Retina (tissue), 1 donor: ENCODE measurements around the gene CMIP.
A peak's percentile ranks its signal among the peaks of the same experiment; 100 is the strongest.

Experiments used
- DNase-seq: peaks from one replicate; pipeline ENCODE4 v3.0.0-alpha.2; 2016

CMIP gene

GRCh38 chr16:81645925-81646324 is 201.3 kb downstream of the CMIP start:
- DNase-seq = no peak

DNA sequence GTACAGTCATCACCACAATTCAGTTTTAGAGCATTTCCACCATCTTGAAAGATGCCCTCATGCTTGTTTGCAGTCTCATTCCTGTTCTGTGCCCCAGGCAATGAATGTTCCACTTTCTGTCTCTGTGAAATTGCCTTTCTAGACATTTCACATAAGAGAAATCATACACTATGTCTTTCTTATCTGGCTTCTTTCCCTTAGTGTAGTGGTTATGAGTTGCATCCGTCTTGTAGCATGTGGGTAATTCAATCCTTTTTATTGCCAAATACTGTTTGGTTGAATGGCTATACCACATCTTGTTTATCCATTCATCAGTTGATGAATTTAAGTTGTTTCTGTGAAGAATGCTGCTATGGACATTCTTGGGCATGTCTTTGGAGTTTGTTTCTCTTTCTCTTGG is 202.0 kb downstream of the CMIP start:
- no peak for DNase-seq

DNA sequence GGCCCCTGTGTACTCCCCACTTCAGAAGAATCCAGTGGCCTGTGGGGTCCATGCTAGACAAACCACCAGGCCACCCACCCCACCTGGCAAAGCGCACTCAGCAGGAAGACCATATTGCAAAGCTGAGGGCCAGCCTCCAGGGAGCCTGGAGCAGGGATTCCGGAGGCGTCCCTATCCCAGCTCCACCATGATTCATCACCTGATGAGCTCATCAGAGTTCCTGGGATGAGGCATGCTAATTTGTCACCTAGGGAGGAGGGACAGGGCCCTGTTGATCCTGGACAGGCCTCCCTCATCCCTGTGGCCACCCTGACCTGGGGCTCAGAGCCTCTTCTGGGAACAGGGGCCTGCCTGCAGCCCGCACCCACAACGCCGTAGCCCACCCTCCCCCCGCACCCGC is 202.9 kb downstream of the CMIP start:
- no peak for DNase-seq

DNA sequence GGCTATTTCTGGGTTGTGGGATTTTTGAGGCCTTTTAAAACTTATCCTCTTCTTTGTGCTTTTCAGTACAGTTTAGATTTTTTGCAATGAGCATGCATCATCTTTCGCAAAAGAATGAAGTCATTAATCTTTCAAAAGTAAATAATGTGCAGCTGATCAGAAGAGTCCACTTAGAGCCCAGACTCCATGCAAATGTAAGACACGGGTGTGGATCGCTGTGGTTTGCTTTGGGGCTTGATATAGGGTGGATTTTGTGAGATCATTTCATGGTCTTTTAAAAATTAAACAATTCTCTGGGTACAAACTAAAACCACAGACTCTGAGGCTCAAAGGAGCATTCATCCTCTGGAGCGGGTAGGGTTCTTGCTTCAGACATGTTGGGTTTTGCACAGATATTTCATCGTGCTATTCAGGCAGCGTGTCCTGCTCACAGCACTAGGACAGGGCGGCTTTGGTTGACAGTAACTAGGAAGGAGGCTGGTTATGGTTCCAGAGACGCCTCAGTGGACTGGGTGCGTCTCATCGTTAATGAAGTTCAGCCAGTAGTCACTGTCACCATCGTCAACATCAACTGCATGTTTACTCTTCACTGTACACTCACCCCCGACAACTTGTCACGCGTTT is 205.1 kb downstream of the CMIP start:
- DNase-seq = no peak

DNA sequence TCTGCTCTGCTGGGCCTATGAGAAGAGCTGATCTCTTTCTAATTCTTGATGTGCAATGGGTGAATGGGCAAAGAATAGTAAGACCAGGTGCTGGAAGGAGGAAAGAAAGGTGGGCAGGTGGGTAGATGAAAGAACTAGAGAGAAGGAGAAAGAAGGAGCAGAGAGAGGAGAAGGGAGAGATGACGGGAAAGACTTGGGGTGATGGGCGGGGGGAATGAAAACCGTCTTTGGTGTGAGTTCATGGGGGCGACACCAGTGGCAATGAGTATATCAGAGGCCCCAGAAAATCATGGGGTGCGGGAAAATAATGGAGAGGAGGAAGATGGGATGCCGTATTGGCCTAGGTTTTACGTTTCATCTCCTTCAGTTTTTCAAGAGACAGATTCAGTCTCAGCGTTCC is 205.7 kb downstream of the CMIP start:
- no peak for DNase-seq

DNA sequence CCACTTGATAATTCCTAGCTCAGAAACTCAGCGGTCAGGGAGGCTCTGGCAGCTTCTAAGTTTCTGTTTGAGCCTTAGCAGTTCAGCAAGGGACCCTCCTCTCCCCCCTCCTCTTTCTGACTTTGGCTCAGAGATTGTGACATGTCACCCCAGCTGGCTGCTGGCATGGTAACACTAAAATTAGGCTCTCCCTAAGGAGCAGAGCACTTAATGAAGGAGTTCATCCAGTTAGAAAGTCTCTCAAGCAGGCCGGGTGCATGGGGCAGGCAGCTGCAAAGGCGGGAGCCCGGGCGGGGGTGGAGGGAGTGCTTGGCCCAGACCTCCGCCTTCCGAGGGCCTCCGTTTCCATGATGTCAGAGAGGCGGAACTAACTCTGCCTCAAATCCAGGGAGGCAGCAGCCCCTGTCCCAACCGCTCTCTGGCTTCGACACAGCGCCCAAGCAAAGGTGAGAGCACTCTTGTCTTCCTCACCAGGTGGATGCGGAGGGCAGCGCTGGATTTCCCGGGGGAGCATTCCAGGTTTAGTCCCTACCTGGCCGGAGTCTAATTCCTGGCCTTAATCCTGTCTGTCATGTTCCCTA is 206.5 kb downstream of the CMIP start:
- DNase-seq = peak; percentile 82

DNA sequence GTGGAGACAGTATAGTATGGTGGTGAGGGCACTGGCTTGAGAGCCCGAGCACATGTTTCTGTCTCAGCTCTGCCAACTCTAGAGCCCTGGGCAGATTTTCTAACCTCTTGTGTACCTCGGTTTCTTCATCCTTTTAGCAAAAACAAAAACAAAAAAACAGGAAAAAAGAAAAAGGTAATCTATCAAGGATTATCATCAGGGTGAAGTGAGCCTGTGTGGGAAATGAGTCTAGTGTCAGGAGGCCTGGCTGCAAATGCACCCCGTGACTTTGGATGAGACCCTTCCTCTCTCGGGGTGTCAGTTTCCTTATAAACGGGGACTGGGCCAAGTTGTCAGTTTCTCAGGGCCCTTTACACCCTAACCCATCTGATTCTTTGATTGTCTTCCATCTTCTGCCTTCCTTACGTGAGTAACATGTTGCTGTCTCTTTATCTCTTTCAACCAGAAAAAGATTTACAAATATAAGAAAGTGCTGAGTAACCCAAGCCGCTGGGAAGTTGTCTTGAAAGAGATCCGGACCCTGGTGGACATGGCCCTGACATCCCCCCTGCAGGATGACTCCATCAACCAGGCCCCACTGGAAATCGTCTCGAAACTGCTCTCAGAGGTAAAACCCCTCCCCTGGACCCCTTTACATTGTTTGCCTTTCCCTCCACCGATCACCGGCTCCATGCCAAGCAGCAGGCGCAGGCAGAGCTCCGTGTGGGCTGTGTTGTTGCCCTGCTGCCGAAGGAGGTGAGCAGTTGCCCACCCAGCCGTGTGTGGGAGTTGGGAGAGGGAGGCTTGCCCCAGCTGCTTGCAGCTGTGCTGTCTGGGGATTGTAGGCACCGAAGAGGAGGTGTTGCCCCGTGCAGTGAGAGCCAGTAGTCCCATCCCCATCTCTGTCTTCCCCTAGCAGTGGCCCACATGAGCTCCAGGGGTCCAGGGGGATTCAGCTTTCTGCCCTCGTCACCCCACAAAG is 207.4 kb downstream of the CMIP start:
- peak; percentile 65 for DNase-seq

DNA sequence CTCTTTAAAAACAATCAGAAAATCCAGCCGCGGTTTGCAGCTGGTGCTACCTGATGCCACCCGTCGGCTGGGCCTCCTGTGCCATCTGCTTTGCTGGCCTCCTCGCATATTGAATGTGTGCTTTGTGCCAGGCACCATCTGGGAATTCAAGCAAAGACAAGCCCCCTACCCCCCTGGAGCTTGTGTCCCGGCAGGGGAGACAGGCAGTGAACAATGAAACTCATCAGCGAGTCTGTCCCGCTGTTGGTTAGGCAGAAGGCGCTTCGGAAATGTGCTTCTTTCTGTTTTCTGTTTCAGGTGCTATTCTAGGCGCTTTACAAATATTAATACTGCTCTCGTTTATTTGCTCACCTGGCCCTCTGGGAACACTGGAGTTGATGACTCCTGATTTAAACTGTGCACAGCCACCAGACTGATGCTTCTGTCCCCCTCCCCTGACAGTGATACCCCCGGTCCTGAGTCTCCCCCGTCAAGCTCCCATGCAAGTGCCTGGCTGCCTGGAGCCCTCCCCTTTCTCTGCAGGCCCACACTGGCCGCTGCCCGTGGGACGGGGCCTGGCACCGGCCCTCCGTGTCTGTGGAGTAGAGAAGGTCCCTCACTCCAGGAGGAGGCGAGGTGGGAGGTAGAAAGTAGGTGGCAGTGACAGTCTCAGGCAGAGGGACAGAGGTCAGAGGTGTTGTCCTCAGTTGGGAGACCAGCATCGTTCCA is 208.3 kb downstream of the CMIP start:
- DNase-seq = peak; percentile 63

- no peak for DNase-seq
These were observed 209.7 kb downstream of the CMIP start for GRCh38 chr16:81654346-81654745.

DNA sequence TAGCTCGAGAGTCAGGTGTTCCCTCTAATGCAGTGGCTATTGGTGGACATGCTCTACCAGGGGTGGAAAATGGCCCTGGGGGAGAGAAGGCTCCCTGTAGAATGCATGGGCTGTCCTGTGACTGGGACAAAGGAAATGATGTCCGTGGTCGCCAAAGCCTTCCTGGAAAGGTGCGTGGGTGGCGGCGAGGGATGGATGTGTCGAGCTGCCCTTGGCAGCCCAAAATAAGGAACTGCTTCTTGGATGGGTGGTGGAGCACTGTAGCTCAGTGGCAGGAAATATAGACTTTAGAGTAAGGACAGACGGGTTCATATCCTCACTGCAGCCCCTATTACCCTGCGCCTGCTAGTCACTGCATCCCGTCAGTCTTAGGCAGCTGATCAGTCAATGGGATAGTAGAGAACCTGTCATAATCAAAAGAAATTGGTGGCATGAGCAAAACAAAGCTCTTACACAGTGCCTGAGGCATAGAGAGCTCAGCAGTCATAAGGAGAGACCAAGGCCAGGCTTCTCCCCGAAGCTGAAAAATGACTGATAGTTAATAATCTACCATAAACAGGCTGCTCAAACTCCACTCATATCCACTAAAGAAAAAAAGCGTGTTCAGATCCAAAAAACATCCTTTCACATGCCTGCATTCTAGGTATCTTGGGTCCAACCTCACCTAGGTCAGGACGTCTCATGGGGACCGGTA is 211.0 kb downstream of the CMIP start:
- no peak for DNase-seq

GRCh38 chr16:81657224-81657623 is 212.6 kb downstream of the CMIP start:
- DNase-seq = no peak

DNA sequence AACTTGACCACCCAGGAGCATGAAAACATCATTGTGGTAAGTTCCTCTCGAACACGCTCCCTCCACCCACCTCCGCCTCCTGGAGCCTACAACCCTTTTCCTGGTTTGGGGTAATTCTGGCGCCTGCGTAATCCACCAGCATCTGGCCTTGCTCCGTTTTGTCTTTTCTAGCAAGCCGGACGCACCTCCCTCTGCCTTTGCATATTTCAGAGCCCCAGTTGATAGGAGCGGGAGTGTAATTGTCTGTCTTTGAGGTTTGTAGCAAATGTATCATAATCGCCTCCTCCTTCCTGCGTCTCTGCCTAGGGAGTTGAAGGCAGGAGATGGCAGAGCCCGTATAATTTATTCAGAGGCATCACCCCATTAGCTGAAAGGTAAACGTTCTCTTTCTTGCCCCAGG is 213.2 kb downstream of the CMIP start:
- DNase-seq = no peak

- DNase-seq = no peak
These were observed 213.8 kb downstream of the CMIP start for GRCh38 chr16:81658373-81658772.

DNA sequence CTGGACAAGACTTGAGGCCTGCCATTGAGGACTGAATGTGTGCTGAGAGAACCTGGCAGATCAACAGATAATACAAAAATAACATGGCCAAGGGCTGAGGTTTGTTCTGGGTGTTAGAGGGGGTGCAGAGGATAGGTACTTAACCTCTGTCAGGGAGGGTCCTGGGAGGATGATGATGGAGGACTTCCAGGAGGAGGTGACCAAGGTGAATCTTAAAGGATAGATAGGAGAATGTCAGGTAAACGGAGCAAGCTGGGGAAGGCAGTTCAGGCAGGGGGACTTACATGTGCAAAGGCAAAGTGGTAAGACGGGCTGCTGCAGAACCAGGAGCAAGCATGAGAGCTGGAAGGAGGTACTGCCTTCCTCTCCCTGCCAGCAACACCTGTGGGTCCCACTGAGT is 214.6 kb downstream of the CMIP start:
- DNase-seq = no peak

DNA sequence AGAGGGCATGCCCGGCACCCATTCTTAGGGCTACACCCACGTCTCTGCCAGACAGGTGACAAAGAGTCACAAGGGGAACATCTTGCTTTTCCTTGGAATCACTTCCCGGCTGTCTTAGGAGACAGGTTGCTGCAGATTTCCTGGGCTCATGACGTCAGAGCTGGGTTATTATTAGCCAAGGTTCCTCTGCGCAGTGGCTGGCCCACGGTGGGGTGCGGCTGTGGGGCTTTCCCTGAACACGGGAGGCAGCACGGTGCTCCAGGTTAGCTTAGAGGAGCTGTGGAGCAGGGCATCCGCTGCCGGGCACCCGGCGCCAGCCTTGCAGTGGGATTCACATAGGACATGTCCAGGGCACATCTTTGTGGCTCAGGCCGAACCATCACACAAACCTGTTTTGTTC is 216.5 kb downstream of the CMIP start:
- DNase-seq = no peak

DNA sequence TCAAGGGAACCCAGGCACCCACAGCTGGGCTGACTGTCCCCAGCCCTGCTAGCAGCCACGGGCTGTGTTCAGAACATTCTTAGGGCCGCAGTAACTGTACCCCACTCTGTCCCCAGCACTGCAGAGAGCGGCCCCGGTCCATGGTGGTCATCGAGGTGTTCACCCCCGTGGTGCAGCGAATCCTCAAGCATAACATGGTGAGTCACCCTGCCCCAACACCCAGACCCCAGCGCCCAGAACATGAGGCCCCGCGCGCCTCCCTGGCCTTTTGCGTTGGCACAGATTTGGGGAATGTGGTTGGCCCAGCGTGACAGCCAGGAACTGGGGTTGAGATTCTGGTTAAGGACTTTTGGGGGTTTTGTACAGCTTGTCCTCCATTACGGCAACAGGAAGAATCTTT is 219.5 kb downstream of the CMIP start:
- no peak for DNase-seq

DNA sequence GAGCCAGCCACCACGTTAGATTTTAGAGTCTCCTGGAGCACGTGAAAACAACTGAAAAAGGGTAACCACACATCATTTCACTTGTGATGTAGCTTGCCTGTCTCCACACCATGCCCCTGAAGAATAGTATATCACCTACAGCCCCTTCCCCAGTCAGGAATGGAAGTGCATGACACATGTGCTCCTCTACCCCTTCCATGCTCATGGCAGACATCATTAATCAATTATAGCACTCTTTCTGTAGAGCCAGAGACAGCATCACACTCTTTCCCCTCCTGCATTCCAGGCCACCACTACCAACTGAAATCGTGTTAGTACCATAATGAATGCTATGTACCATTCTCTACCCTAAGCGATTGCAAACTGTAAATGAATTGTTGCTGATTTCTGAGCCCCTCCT is 221.0 kb downstream of the CMIP start:
- DNase-seq = no peak

DNA sequence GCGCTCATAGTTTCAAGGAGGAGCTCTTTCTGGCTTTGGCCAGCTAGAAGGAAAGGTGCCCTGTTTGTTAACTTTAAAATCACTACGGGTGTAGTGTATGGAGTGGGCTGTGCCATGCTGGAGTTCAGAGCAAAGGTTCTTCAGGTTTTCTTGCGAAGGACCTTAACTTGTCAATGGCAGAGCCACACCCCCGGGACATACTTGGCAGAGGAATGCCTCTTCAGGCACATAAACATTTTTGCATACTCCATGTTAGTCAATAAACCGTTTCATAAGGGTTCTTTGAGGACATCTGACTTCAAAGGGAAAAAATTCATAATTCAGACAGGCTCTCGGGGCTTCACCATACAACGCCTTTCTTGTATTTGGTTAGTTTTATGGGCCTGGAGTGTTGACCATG is 221.5 kb downstream of the CMIP start:
- DNase-seq = no peak

DNA sequence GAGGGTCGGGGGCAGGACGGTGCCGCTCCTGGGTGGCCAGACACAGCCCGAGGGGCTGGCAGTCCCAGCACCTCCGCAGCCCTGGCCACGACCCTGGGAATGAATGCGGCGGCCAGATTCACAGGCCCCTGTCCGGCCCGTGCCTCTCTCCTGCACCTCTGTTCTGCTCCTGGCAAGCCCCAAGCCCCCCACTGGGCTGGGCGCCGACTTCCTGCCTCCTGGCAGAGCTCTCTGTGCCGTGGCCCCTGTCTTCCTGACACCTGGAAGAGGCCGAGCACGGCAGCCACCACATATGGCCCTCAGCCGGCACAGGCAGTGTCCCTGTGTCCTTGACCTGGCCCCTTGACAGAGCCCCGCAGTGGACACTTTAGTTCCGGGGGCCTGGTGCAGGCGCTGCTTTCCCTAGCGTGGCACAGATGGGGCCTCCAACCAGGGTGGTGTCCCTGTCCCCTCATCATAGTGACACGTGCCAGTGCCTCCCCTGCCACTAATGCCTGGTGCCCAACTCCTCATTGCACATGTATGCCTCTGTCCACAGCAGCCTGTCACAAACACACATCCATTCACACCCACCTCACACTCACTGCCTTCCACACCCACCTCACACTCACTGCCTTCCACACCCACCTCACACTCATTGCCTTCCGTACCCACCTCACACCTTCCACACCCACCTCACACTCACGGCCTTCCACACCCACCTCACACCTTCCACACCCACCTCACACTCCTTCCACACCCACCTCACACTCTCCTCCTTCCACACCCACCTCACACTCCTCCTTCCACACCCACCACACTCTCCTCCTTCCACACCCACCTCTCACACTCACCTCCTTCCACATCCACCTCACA is 223.9 kb downstream of the CMIP start:
- DNase-seq = no peak

DNA sequence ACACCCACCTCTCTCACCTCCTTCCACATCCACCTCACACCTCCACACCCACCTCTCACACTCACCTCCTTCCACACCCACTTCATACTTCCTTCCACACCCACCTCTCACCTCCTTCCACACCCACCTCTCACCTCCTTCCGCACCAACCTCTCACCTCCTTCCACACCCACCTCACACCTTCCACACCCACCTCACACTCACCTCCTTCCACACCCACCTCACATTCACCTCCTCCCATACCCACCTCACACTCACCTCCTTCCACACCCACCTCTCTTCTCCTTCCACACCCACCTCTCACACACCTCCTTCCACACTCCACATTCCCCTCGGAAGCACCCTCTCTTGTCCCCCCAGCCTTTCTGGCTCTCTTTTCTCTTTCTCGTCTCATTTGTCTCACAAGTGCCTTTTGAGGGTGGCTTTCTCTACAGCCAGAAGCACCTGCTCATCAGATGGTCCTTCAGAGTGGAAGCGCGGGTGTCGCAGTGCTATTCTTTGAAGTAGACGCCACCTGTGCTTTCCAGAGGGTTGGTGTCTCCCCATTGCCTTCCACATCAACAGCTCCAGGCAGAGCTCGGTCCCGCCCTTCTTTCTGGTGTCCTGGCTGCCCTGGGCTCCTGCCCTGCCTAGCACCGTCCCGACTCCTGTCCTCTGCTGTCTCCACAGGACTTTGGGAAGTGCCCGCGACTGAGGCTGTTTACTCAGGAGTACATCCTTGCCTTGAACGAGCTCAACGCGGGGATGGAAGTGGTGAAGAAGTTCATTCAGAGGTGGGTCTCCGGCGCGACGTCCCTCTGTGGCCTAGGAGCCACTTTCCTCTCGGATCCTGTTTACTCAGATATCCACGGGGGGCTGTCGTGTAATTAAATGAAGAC is 225.1 kb downstream of the CMIP start:
- DNase-seq = no peak
